Motor neuron (in vitro differentiated cells): ENCODE data around the gene AP3B1. TPM values are rescaled to one million over a fixed set of nuclear protein-coding genes. Genes with fewer than 3 reads are reported as not detected.

ENCODE experiments used
- ATAC-seq, 8 experiments: fragments of 200-7000 bp; cut with Tn5 transposase; replicated peaks in 6 of 8; 2 replicates each; pipeline ENCODE4 v1.8.0; 2021; ENCODE audit warnings: mild to moderate bottlenecking in 8 of 8, moderate library complexity in 8 of 8
- H3K27ac ChIP-seq, 2 donors: fragments of 250-450 bp; sonication (Bioruptor Pico); 2 replicates each; pipeline ENCODE4 v1.9.0; 2021; ENCODE audit warnings: antibody characterized with exemption in 2 of 2, mild to moderate bottlenecking in 2 of 2, moderate library complexity in 1 of 2
- H3K4me1 ChIP-seq, 2 donors: fragments of 250-450 bp; sonication (Bioruptor Pico); replicated peaks in 1 of 2; 2 replicates each; pipeline ENCODE4 v1.6.1; 2021; ENCODE audit warnings: antibody characterized with exemption in 2 of 2, mild to moderate bottlenecking in 2 of 2, moderate library complexity in 1 of 2
- H3K4me3 ChIP-seq, 5 donors: fragments of 250-450 bp; sonication (Bioruptor Pico); 2 replicates each; pipeline ENCODE4 v1.9.0; 2021; ENCODE audit warnings: antibody characterized with exemption in 5 of 5, mild to moderate bottlenecking in 5 of 5, moderate library complexity in 4 of 5
- WGBS, 10 experiments: fragments of 450-650 bp; shearing (Covaris generic); methylation state at CpG; one replicate each; pipeline ENCODE4 v1.0.0; 2022; 5-methylcytosine and 5-hydroxymethylcytosine counted together
- in situ Hi-C, 9 experiments: fragments of 400-800 bp; cut with MboI; loops; one replicate each; pipeline ENCODE4 v1.15.0; 2021; ENCODE audit warnings: low sequenced_read_pairs in 9 of 9, low pct_unique_long_range_greater_than_20kb in 2 of 9; ENCODE audit not compliant: unreplicated experiment in 9 of 9
- total RNA-seq, 8 experiments: library from RNA; unstranded; fragments of 300-600 nt; gene quantifications; 2 replicates each; pipeline versions ENCODE4 v1.2.3 to v1.2.4, GENCODE V29; 2022

The AP3B1 gene
- total RNA-seq, 8 experiments from 2014 or later: 31.7 to 54.7 (median 47.4) TPM

DNA sequence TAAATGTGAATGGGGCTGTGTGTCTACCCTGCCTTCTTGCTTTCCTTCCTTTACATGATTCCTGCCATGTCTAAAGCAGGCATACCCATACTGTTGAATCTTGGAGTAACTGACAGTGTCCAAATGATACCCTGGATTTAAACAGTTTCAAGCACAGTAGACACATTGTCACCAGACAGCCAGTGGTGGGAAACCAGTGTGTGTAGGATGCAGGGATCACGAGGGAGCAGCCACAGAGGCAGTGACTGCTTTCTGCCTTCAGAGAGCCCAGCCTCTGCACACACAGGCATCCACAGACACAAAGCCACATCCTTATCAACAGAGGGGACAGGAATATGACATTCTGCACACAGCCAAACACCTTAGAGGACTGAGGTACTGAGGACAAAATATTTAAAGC, 334.2 kb downstream of the AP3B1 start:
- no peak overlapping the region for H3K4me3 ChIP-seq
- WGBS, 10 experiments: 29 to 100% (median 71%) methylated on average over 1 of the region's 1 CpG; no CpG with 5 or more reads in 7 of the 10 experiments
- no peak overlapping the region for H3K27ac ChIP-seq
- in situ Hi-C loops: loop anchor here in 1 of 9 experiments (25.0 kb wide), 1 partner anchor 98 kb away; no protein-coding TSS in a partner anchor
- H3K4me1 ChIP-seq: peaks cover 19 to 20% of the 10 kb centered on the region in 2 donors
- peak in 2 of 8 experiments; percentile 14 to 23 for ATAC-seq

DNA sequence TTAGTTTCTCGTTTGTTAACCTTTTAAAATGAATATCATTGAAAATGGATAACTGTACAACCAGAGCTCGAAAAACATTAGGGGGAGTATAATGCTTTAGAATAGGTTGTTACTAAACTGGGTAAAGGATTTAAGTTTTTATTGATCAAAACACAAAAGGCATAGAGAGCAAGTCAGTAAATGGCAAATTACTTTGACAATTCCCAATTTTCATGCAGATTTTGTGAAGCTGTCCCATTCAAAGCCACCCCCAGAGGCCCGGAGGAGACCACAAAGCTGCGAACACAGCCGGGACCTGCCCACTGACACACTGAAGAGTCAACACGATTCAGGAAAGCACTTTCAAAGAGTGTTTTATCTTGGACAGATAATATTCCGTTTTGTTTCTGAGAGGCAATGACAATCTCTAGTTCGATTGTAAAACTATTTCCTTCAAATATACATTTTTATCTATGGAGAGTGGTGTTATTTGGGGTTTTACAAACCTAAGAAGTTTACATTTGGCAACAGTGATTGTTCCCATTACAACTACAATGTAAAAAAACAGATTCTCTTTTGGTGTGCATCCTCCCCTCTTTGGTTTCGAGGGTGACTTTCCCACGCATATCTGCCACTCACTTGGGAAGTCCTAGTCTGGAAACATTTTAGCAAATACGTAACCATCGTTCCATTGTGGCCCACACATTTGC, 335.7 kb downstream of the AP3B1 start:
- peak in 2 of 8 experiments; percentile 13 to 18 for ATAC-seq
- Histone ChIP-seq H3K27ac (no peak overlapping the region), H3K4me1 (peaks cover 19 to 20% of the 10 kb centered on the region in 2 donors), H3K4me3 (peak overlapping the region in 2 of 5 donors; percentile 9 to 22)
- 0 to 100% (median 31%) methylated on average over 3 to 12 of the region's 12 CpGs for WGBS, 10 experiments
- in situ Hi-C loops: loop anchor here in 1 of 9 experiments (25.0 kb wide), 1 partner anchor 96 kb away; no protein-coding TSS in a partner anchor

DNA sequence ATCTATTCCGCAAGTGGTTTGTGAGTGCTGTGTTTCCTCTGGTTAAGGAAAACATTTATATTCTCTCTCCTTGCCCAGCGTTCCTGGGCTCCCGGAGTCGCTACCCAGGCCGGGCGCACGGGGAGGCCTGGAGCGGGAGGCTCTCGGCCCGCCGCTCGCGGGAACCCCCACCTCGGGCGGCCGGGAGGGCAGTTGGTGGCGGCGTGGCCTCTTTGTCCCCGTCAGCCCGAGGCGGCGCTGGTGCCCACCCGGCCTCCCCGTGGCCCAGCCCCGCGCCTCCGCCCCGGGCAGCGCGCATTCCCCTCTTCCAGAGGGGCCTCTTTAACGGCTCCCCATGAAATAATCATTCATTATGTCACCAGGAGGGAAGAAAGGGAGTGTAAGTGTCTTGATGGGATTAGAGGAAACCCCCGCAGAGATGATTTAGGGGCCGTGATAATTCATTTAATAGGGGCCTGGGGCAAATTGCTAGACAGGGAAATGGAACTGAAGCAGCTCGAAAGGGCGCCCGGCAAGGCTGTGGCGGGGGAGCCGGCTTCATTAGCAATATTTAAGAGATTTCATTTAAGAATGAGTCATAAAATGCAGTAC, 336.5 kb downstream of the AP3B1 start:
- peak in 6 of 8 experiments; percentile 83 to 96 (median 94) for ATAC-seq
- H3K4me3 ChIP-seq: peak overlapping the region; percentile 2 to 25 (median 9)

DNA sequence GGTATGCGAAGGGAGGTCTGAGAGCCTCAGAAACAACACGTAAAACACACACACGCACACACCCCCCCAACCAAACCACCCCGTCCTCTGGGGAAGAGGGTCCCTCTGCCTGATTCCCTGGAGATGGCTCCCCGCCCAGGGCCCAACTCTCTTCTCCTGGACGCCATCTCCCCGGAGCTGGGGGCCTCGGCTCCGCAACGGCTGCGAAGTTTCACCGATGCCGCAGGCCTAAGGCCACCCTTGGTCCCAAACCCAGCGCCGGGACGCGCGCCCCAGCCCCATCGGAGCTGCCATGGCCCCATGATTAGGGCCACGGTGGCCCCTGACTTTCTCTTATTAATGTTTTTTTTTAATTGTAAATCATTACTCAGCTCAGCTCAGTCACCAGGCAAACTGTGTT, 337.0 kb downstream of the AP3B1 start:
- Histone ChIP-seq H3K27ac (peak overlapping the region in 1 of 2 donors; percentile 38), H3K4me1 (peaks cover 19 to 20% of the 10 kb centered on the region in 2 donors), H3K4me3 (peak overlapping the region in 3 of 5 donors; percentile 9 to 25 (median 22))
- in situ Hi-C loops: loop anchor here in 1 of 9 experiments (25.0 kb wide), 1 partner anchor 95 kb away; no protein-coding TSS in a partner anchor
- ATAC-seq: peak in 3 of 8 experiments; percentile 27 to 44 (median 34)
- 0 to 70% (median 26%) methylated on average over 2 to 13 of the region's 20 CpGs; no CpG with 5 or more reads in 4 of the 10 experiments for WGBS, 10 experiments

More for the DNA sequence above, 336.5 kb downstream of the AP3B1 start:
- H3K27ac ChIP-seq: peak overlapping the region in 1 of 2 donors; percentile 38
- in situ Hi-C loops: loop anchor here in 1 of 9 experiments (25.0 kb wide), 1 partner anchor 96 kb away; no protein-coding TSS in a partner anchor
- WGBS, 10 experiments: 0 to 60% (median 9%) methylated on average over 1 to 21 of the region's 38 CpGs
- peaks cover 19 to 20% of the 10 kb centered on the region in 2 donors for H3K4me1 ChIP-seq

DNA sequence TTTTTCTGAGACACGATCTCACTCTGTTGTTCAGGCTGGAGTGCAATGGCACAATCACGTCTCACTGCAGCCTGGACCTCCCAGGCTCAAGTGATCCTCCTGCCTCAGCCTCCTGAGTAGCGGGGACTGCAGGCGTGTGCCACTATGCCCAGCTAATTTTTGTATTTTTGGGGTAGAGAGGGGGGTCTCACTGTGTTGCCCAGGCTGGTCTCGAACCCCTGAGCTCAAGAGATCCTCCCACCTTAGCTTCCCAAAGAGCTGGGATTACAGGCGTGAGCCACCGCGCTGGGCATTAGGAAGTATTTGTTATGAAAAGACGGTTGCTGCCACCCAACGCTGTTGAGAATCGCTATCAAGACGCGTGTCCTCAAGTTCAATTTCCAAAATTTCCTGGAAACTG, 337.4 kb downstream of the AP3B1 start:
- H3K4me1 ChIP-seq: peaks cover 19 to 20% of the 10 kb centered on the region in 2 donors
- no peak overlapping the region for H3K27ac ChIP-seq
- in situ Hi-C loops: loop anchor here in 1 of 9 experiments (25.0 kb wide), 1 partner anchor 95 kb away; no protein-coding TSS in a partner anchor
- H3K4me3 ChIP-seq: no peak overlapping the region
- no peak for ATAC-seq
- 66 to 100% (median 85%) methylated on average over 1 to 11 of the region's 13 CpGs; no CpG with 5 or more reads in 1 of the 10 experiments for WGBS, 10 experiments

DNA sequence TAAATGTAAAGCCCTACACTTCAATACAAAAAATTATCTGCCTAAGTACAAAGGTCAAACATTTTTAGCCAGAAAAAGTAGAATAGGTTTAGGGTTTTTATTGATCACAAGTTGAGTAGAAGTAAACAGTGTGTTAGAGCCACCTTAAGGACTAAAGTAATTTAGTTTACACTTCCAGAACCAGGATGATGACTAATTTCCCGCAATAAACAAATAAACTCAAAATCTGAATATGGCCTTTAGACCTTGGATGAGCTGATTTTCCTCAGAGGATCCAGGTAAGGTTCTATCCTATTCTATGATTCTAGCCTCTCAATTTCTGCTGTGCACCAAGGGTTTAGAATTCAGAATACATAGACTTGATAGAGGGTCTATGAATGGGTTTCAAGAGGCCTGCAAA, 338.9 kb downstream of the AP3B1 start:
- WGBS, 10 experiments: 0 to 20% (median 0%) methylated on average over 1 of the region's 1 CpG; no CpG with 5 or more reads in 1 of the 10 experiments
- no peak overlapping the region for H3K27ac ChIP-seq
- no peak overlapping the region for H3K4me3 ChIP-seq
- H3K4me1 ChIP-seq: peaks cover 19 to 20% of the 10 kb centered on the region in 2 donors
- ATAC-seq: no peak
- in situ Hi-C loops: loop anchor here in 1 of 9 experiments (25.0 kb wide), 1 partner anchor 93 kb away; no protein-coding TSS in a partner anchor

DNA sequence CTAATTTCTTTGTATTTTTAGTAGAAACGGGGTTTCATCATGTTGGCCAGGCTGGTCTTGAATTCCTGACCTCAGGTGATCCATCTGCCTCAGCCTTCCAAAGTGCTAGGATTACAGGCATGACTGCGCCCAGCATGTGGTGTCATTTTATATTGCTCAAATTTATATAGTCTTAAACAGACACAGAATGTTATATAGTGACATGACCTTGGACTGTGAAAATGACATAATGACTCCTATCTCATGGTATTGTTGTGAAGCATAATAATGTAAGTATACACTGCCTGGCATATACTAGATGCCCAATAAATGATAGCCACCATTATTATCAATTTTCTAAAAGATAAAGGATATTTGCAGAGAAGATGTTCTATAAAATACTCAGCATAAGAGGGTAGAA, 341.1 kb downstream of the AP3B1 start:
- Histone ChIP-seq H3K4me3 (no peak overlapping the region), H3K27ac (no peak overlapping the region), H3K4me1 (peaks cover under 1 to 2% of the 10 kb centered on the region in 2 donors)
- ATAC-seq: no peak
- 0 to 100% (median 87%) methylated on average over 1 to 2 of the region's 2 CpGs; no CpG with 5 or more reads in 2 of the 10 experiments for WGBS, 10 experiments
- in situ Hi-C loops: loop anchor here in 1 of 9 experiments (25.0 kb wide), 1 partner anchor 91 kb away; no protein-coding TSS in a partner anchor

DNA sequence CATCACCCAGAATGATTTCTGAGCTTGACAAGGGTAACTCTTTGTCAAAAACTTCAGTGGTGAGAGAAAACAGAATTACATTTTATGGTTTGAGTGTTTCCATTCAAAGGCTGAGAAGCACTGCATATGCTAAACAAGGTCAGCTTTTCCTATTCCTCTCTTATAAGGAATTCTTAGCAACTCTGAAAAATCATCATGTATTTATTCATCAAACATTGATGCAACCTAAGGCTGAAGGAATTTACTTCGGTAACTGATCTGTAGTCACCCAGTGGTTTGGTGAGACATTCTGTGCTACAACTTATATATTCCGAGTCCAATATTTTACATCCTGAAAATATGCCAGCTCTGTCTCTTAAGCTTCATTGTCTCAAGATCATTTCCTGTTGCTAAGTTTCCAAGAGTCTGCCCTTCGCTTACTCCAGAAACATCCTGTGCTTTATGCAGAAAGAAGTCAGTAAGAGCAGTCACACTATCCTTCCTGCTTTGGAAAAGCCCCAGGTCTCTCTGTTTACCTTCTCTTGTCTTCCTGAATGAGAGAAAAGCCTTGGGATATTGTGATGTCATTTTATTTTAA, 341.8 kb downstream of the AP3B1 start:
- in situ Hi-C loops: loop anchor here in 1 of 9 experiments (25.0 kb wide), 1 partner anchor 90 kb away; no protein-coding TSS in a partner anchor
- peak in 2 of 8 experiments; percentile 73 to 86 for ATAC-seq
- Histone ChIP-seq H3K4me1 (no peaks in the 10 kb centered on the region), H3K4me3 (no peak overlapping the region), H3K27ac (no peak overlapping the region)
- WGBS, 10 experiments: 35 to 100% (median 76%) methylated on average over 1 to 3 of the region's 3 CpGs

Other genes starting within 250 kb of the AP3B1 start
- 10 to 100 TPM; 22.6 to 79.2 (median 54.7) TPM for gene SCAMP1, start 65.9 kb upstream of the AP3B1 start, total RNA-seq